CD4-positive, alpha-beta T cell treated with Interferon gamma for 1 hour (primary cell): ENCODE measurements around the gene VEPH1.

Experiments used
- DNase-seq: peaks from one replicate; pipeline ENCODE4 v3.0.0-alpha.2; 2020

Gene VEPH1

DNA sequence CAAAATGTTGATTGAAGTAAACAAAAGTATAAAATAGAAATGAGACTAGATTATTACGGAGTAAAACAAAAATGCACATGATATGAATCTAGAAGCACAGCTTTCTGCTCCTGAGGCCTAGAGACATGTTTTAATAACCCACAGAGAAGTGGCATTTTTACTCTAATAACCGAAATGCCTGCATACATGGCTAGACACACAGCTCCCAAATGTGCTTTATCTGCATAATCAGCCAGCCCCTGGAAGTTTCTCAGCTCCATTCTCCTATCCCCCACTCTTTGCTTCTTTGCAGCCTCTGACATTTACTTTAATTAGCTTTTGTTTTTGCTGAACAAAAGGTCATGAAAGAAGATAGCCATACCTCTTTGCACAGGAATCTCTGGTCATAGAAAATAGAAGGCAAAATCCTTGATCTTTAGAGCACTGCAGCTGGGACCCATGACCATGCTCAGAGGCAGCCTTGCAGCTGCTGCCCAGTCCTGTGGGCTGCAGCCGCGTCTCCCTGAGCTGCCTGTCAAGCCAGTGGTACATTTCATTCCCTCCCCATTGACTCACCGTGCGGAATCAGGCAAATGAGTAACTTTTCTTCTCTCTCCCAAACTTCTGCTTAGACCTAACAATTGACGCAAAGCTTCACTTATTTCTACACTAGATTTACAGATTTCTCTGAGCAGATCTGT, at the start of gene VEPH1:
Gene VEPH1 (minus strand): TSS at position 501 of the 680 bp plus-strand sequence. CDS start 8,067 bp downstream, outside the sequence.
- DNase-seq = no peak

DNA sequence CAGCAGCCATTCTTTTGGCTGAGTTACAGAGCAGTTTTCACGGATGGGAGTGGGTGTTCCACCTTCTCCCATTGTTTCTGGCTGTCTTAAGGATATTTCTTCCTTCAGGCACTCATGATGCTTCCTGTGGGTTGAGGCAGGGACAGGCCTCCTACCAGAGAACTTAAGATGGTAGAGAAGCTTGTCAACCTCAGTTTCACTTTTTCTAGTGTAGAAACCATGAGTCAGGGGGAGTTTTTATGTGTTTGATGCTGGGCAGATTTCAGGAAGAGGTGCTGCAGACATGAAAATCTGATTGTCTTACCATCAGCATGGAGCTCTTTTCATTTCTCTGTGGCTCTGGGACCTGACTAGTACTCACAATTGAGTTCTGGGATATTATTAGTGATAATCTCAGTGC, 48.7 kb upstream of the VEPH1 start:
- no peak for DNase-seq

DNA sequence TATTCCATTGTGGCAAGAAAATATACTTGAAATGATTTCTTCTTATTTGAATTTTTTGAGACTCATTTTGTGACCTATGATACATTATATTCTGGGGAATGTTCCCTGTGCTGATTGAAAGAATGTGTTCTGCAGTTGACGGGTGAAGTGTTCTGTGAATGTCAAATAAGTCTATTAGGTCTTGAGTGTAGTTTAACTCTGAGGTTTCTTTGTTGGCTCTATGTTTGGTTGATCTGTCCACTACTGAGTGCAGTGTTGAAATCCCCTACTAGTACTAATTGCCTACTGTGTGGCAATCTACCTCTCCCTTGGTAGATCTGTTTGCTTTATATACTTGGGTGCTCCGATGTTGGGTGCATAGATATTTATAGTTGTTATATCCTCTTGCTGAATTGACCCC, 46.3 kb upstream of the VEPH1 start:
- no peak for DNase-seq

DNA sequence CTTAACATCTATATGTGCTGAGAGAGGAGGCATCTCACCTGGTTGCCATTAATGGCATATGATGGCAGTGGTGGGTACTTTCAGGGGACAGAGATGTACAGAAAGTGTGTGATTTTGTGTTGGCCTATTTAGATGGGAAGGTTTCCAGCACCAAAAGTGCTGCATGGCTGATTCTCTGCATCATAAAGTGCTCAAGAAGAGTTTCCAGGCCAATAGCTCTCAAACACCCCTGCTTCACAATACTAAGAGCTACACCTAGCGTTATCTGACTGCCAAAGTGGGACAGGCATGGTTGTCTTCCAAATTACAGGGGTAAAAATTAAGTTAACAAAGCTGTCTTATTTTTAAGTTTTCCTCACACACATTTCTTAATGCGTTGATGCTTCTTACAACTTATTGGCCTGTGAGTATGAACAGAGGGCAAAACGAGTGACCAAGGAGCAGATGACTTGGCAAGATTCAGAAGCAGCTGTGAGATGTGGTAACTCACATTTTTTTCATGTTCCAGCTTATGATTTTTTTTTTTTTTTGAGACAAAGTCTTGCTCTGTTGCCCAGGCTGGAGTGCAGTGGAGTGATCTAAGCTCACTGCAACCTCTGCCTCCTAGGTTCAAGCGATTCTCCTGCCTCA, 41.4 kb upstream of the VEPH1 start:
- no peak for DNase-seq

DNA sequence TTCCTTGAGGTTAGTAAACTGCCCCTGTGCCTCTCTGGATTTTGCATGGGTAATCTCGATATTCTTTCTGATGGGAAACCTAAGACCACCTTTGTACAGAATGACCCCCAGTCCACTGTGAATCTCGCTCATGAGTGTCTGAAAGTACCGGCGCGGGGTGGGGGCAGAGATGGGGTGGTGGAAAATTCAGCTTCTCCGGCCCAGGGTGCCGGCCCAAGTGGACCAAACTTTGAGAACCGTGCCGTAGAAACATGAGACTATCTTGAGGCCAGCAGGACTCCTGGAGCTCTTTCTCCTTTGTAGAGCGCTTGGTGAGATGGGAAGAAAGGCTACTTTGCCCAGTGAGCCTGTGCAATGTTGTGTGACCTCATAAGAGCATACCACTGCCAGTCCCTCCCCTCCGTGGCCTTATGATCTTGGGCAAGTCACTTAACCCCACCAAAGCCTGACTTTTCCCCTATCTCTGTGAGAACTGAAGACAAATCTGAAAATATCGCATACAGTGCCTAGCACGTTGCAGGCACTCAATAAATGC, 40.4 kb upstream of the VEPH1 start:
- DNase-seq = no peak

DNA sequence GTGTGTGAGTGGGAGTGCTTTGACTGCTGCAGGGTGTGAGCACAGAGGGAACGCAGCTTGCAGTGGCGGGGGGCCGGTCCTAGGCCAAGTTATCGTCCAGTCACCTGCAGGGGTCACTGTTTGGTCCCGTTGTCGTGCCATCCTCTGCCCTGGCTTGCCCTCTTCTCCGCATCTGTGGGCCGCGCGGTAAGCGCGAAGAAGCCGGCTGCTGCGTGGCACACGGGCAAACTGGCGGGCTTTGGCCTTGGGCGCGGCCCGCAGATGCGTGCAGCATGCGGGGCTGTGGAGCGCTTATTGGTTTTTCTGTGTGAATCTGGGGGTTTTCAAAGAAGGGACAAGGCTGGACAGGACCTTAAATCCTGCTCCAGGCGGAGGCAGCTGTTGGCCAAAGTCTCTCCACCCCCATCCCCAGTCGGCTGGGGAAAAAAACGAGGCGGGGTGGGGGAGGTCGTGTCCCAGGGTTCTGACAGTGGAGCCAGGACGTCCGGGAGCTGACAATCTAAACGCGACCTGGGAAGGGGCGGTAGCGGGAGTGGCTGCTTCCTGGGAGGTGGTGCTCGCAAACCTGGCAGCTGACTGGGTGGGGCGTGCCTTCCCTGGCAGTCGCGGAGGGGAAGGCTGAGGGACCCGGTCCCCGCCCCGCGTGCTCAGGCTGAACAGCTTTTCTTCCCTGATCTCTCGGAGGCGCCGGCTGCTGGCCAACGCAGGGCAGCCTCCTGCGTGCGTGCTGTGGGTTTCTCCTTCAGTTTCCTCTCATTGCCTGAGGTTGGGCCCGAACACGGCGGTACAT, 39.7 kb upstream of the VEPH1 start:
- DNase-seq = no peak

DNA sequence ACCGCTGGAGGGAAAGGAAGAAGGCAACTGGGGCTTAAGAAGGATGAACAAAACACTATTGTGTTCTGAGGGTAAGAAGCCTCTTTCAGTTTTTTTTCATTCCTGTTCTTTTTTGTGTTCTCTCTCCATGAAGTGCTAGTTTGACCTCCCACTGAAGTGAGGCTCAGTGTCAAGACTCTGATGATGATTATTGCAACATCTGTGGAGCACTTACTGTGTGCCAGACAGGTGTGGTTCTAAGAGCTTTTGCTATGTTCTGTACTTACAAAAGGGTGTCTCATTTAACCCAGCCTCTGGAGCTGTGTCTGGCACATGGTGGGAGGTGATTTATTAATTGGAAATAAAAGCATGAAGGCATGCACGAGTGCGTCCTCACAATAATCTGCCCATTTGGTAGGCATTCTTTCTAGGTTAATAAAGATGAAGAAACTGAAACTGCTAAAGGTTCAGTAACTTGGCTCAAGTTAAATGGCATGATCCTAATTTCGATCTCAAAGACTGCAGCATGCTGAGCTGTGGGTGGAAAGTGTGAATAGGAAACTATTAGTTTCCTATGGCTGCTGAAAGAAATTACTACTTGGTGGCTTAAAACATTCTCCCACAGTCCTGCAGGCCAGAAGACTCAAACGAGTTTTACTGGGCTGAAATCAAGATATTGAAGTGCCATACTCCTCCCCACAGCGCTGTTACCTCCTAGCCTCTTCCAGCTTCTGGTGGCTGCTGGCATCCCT, 38.5 kb upstream of the VEPH1 start:
- no peak for DNase-seq

DNA sequence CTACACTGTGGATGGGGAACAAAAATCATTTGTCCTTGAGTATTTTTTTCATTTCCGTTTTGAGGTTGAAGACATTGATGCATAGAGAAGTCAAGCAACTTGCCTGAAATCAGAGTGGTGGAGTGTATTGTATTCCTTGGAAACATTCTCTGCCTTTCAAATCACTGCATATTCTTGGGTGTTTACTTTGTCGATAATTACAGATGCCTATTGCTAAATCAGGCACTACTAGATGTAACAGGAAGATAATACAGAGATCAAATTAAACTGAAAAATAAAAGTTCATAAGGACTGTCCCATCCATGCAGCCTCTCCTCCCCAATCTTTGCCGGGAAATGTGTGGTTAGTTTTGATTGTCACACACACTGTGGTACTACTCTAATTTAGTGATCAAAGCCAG, 37.4 kb upstream of the VEPH1 start:
- DNase-seq = no peak

DNA sequence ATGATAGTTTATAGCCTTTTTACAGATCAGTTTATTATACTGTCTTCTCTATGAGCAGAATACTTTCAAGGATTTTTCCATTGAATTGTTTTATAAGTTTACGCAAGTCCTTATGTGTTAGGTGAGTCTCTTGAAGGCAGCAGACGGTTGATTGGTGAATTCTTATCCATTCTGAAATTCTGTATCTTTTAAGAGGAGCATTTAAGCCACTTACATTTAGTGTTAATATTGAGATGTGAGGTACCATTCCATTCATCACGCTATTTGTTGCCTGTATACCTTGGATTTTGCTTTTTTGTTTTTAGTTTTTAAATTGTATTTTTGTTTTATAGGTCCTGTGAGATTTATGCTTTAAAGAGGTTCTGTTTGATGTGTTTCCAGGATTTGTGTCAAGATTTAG, 32.5 kb upstream of the VEPH1 start:
- DNase-seq = no peak

DNA sequence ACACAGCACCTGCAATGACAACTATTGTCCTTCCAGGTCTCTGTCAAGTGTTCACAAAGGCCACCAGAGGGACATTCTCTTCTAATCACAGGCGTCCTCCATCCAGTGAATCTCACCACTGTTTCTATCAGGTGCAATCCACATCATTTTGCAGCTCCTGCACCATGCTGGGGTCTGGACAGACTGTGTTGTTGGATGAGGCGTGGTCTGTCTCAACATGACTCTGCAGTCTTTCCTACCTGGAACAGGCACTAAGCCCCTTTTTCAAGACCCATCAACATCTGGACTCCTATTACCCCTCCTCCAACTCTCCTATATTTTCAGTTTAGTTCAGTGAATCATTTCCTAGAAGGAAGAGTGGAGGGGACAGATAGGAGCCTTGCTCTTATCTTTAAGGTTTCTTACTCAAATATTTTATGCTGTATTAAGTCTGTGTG, 31.5 kb upstream of the VEPH1 start:
- no peak for DNase-seq

DNA sequence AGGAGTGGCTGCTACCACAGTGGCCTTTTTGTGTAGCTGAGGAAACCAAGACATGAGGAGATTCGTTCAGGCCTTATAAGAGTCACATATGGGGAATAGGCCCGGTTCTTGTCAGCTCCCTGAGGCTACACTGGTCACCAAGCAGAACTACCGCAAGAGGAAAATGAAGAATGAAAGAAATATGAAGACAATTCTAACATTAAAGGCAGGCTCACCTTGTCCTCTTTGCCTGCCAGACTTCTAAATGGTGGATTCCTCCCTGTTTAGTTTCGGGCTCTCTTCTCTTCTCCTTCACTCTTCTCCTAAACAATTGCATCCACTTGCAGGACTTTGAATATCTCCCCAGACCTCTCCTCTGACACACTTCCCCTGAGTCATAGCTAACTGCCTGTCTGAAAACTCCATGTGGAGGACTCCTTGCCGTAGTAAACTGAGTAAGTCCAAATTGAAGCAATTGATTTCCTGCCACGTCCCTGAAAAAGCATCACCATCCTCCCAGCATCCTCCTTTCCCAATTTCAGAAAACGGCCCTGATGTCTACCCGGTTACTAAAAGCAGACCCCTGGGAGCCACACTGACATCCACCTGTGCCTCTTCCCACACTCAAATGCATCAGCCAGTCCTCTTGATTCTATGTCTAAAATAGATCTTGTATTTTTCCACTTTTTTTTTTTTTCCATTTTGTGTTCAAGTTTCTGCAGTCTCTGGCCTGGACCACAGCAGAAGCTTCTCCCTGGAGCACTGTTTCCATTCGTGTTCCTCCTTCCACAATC, 30.3 kb upstream of the VEPH1 start:
- DNase-seq = no peak

DNA sequence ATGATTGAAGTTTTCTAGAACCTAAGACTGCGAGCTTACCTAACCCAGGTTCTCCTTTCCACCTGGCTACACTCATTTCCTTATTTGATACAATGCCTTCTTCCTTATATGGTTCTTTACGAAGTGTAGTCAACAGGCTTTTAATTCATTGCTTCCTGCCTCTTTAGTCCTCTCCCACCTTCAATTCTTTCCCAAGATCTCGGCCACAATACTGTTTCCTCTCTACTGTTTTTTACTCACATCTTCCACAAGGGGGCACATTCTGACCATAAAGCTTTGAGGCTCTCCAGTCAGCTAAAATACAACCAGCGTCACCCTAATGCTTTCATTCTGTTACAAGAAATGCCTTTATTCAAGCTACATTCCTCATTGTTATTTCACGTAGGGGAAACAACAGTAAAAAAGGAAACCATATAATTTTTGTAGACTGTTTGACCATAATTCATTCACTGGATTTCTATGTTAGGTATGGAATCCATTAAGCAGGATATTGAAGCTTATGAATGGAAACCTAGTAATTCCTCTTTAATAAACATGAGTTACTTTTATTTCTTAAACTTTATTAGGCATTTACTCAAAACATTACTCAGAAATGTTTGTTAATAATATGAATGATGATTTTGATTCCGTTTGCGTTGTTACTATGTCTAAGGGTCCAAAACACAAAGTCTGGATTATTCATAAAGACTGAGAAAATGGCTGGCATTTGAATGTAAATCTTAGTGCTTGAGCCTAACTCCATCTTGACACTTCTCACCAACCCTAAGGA, 29.5 kb upstream of the VEPH1 start:
- DNase-seq = no peak

DNA sequence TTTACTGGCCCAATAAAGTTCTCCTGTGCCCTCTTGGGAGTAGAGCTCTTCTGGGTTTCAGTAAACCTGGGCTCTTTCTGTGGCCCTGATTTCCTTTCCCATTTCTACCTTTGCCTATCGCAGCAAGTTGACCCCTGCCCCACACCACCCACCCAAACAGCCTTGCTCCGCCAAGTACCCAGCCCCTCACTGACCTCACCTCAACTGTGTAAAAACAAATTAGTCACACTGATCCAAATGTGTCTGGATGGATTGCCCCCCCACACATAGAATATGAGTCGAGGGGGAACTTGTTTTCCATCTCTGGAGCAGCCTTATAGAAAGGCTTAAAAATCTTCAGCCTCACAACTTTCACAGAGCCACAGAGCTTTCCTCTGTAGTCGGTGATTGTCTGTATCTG, 28.6 kb upstream of the VEPH1 start:
- DNase-seq = no peak

DNA sequence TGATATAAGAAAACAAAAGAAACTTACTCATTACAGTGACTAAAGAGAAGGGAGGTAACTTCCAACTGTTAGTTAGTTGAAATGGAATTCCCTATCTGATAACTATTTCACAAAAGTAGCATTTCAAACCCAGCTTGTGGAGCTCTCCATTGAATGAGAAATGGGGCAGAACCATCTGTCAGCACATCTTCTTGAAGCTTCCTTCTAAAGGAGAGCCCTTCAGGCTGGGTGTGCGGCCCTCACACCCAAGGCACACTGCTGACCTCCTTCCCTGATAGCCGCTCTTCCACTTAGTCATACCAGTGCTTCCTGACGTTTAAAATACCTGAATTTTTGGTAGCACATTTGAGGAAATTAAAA, 28.1 kb upstream of the VEPH1 start:
- DNase-seq = no peak

DNA sequence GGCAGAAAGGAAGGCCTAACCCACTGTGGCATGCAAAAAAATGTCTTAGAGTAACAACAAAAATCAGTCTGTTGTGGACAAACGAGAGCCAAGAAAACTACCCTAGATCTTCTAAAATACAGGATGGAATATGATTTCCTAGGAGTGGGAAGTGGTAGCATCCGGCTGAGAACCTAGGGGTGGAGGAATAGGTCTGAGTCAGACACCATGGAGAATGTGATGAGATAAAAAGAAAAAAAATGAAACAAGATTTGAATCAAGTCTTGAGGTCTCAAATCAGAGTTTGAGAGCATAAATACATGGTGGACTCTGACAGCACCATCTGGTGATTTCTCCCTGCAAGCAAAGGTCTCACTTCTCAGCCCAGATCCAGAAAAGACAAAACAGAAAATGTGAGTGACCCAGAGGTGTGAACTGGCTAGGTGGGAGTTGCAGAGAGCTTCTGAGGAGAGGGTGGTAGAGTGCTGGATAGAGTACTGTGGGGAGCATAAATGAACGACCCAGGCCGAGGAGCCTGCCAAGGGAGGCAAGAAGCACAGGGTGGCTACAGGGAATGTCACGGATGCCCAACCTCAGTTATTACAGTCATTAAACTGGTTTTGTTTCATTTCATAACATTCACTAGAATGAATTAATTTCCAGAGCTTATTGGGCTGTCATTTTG, 27.6 kb upstream of the VEPH1 start:
- DNase-seq = no peak

DNA sequence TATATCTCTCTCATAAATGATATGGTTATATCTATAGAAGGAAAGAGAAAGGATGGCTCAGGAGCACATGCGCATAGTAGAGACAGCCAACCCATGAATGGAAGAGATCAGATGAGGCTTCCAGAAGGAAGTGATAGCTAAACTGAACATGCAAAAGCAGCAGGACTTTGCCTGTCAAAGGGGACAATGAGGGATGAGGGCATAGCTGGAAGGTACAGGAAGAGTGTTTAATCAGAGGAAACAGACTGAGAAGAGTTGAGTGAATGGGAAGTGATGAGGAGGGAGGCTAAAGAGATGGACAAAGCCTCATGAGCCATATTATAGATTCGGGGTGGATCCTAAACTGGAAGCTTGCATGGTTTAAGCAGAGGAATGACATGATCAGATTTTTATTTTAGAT, 26.5 kb upstream of the VEPH1 start:
- no peak for DNase-seq

DNA sequence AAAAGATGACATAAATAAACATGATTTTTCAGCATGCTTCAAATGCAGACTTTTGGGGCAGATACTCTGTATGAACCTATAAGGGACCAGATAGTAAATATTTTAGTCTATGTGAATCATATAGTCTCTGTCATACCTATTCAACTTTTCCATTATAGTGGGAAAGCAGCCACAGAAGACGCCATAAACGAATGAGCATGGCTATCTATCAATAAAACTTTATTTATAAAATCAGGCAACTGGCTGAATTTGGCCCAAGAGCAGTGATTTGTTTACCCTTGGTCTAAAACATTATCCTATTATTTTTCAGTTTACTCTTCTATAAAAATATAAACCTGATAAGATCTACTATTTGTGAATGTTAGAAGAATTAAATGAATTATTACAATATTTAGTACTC, 25.9 kb upstream of the VEPH1 start:
- no peak for DNase-seq

DNA sequence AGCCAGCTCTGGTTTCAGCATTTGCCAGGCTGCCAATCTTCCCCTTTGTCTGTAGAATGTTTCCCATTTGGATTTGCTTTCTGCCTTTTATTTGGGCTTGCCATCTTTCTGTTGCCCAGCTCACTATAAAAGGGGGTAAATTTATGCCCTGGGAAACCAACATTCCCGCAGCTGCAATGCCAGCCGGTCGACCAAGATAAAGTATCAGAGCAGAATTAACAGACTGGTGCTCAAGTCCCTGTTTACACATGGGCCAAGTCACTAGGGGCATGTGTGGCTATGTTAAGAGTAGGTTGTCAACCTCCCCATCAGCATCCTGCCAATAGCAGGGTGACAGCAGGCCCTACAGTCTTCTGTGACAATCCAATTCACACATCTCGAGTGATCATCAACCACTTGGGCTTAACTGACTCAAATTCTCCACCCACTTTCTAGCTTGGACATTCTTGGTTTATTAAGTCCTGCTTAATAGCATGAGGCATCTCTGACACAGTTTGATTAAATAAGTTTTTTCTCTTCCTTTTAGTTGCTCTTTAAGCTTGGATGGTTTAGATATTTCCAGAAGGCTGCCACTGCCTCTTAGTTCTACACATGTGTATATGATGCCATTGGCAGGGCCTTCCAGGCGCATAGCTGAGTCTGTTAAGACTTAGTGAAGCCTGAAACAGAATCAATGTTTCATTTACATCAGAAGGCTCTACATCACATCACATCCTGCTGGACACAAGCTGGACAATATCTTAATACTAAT, 24.1 kb upstream of the VEPH1 start:
- DNase-seq = no peak

DNA sequence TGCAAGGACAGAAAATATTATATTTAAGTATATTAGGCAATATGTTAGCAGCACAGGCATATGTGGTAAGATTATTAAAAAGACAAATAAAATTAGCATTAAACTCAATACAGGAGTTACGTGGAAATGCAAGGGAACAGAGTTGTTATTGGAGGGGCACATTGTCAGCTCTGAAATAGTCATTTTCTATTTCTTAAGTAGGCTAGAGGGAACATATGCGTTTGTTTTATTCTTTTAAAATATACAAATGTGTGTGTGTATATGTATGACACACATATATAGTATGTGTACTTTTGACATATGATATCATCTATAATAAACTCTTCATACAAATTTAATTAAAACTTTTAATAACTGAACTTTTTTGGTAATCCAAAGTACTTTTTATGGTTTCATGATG, 22.8 kb upstream of the VEPH1 start:
- no peak for DNase-seq

DNA sequence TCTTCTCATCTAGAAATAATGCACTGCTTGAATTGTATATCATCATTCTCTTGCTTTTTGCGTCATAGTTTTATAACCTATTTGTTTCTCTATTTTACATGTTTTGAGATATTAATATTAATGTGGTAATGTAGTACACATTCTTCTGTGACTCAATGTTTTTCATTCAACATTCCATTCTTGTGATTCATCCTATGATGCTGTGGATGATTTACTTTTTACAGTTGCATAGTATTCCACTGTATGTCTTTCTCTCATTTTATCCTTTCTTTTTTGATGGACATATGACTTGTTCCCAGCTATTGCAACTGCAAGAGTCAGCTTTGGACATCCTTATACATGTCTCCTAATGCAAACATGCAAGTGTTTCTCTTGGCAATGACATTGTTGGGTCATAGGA, 20.6 kb upstream of the VEPH1 start:
- DNase-seq = no peak
